Stimulated activated CD8-positive, alpha-beta memory T cell treated with anti-CD3 and anti-CD28 coated beads, Interleukin-7, amount 100 ng/mL, for 1 hour (primary cell): ENCODE data around the gene ACOX3.

ENCODE experiments used
- DNase-seq, 2 donors: peaks; one replicate each; pipeline ENCODE4 v3.0.0-alpha.2; 2020; ENCODE audit warnings: low read depth in 2 of 2

The ACOX3 gene

DNA sequence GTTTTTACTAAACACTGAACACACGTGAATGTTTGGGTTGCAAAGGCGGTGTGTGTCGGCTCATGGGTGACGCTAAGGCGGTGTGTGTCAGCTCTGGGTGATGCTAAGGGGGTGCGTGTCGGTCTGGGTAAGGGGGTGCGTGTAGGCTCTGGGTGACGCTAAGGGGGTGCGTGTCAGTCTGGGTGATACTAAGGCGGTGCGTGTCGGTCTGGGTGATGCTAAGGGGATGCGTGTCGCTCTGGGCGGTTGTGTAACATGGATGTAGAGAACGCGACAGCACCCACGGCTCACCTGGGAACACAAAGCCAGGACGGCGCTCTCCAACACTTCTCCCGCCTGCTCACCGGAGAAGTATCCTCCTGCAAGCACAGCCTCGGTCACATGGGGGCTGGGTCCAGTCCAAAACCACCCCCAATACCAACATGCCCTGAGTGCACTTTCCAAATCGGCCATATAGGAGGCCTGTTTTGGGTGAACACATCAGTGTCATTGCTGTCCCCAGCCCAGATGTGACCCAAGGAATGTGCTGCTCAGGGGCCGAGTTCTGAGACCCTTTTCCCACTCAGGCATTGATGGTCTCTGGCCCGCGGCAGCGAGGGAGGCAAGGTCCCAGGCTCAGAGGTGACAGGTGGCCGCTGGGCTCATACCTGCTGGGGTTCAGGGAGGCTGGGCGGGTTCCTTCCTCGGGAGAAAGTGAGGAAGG lies 67.1 kb downstream of the ACOX3 start:
- no peak for DNase-seq

DNA sequence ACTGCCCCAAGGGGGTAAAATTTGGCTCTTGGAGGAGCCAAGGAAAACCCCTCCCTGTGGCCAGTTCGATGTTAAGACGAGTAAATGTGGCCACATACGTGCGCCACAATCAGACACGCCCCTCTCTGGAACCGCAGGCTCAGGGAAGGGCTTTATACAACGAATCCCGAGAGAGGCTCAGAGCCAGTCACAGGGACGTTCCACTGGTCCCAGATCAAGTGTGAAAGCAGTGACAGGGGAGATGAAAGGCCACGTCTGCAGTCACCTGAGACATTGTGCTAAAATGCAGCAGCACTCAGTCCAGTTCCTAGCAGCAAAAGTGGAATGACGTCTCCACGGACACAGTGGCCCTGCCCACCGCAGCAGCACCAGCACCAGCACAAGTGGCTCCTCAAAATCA lies 68.0 kb downstream of the ACOX3 start:
- no peak for DNase-seq

DNA sequence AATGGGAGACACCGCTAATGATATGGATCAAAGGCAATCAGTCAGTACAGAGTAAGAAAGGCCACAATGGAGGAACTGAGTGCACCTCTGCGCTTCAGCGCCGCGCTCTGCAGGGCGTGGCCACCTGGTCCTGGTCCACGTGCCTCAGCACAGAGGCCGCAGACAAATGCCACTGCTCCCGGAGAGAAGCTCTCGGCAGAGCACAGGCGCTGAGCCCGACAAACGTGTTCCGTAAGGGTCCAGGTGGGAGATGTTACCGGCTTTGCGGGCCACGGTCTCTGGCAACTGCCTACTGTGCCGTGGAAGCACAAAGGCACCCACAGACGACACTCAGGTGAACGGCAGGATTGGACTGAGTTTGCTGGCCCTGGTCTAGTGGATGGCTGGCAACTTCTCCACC lies 68.9 kb downstream of the ACOX3 start:
- DNase-seq = no peak

DNA sequence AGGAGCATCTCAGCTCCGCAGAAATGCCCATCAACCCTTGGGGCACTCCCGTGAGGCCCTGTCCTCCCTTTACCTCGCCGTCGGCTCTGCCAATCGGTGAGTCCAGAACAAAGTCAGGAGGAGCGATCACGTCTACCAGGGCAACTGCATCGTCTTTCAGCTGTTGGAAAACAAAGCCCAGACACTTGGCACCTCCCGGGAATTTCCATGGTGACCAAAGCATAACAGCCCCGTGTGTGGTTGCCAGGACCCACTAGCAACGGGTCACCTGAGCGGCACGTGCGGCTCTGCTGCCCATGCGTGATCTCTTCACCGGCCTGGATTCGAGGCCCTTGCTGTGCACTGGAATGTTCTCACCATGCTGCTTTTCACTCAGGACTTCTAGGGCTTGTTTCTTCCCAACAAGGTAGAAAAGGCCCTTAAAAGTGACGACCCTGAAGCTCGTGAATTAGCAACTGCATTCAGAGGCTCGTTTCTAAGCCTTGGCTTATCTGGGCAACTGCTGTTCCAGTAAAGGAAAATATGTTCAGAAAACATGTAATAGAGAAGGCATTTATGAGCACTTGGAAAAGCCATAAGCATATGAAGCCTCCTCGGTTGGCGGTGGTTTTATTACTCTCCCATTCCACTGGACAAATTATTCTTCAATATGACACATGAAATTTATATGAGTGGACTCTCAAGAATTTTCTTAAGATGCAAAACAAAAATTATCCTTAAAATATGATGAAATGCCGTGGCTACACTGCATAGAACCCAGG lies 69.5 kb downstream of the ACOX3 start:
- no peak for DNase-seq

DNA sequence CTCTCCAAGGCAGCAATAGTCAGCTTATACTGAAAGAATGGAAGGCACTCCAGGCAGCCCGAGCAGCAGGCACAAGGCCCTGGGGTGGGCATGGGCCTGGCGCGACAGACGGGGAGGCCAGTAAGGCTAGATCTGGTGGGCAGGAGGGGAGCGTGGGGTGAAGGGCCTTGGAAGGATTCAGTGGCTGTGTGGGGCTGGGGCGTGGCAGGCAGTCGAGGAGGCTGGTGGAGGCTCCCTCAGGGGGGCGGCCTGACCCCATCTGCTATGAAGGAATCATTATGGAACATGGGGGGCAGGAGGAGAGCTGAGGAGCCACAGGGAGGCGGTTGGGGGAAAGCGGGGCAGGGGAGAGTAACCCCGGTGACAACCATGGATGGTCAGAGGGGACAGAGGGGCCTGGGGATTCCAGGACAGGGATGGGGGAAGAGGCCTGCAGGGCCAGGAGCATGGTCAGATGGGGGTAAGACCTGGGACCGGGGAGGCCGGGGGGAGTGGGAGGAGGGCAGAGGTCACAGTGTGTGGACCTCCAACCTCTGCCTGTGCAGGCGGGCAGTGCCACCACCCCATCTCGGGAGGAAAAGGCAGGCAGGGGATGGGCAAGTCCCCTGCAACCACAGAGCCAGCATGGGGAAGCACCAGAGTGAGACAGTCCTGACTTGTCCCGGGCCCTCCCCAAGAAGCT lies 70.3 kb downstream of the ACOX3 start:
- no peak for DNase-seq

DNA sequence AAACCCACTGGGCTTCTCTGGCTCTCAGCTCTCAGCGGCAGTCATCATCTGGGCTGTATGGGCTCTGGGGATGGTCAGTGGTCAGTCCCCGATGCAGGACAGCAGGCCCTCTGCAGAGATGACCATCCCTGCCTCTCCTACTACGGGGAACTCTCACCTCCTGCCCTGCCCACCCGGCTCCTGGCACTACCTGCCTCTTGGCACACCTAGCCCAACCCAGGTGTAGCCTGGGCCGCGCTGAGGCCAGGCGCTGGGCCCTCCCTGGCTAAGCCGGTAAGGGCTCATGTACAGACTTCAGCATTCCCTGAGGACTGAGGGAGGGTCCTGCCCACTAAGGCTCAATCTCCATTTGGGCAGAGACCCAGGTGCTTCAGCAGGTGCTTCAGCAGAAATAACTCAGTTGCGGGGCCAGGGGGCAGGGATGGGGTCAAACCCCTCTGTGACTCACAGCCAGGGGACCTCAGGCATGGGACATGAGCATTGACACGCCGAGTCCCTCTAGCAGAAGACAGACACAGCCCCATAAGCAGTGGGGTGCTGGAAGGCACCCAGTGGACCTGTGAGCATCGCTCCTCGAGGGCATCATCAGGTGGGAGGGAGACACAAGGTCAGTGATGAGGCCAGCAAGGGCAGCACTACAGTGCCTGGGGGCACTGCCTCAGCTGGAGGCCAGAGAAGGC lies 71.0 kb downstream of the ACOX3 start:
- no peak for DNase-seq

DNA sequence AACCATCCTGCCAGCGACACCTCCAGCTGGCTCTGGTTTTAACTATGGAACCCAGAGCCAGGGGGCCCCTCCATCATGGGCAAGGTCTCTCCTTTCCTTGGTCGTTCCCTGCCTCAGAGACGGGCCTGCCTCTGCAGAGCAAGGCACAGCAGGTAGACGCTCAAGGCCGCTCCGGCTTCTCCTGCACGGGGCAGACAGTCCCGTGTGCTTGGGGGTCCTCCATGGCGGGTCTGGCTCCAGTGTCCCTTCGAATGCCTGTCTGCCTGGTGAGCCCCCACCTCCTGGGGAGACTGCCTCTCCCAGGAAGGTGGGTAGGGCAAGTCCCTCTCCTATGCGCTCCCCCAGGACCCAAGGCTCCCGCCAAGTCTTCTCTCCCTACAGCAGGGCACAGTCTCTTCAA lies 71.5 kb downstream of the ACOX3 start:
- DNase-seq = no peak

DNA sequence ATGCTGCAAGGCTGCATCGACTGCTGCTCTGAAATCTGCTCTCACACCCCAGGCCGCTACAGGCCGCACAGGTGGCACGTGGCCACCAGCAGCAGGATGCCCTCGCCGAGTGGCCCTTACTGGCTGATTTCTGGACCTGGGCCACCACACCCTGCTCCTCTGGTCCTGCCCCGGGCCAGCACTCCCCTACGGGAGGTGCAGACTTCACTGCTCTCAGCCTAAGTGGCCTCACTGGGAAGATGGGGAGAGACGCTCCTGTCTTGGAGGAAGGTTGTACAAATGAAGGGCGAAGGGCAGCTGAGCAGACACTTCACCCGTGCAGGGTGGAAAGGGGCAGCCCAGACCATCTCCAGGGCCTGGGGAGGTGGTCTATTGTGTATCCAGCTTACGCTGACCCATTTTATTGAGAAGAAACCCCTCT lies 72.5 kb downstream of the ACOX3 start:
- no peak for DNase-seq

DNA sequence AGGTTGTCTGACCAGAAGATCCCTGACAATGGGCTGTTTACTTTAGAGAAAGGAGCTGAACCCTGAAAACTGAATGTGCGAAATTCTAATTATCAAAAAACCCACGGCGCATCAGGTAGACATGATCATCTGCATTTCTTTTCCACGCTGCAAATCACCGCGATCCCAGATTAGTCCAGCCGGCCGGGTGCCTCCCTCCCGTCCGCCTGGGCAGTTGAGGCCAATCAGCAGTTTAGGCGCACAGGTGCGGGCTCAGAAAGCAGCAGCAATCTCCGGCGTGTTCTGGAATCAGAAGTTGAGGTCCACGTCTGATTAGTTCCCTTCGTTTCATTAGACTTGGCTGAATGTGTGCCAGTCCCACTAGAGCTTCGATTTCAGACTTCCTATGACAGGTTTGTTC lies 73.9 kb downstream of the ACOX3 start:
- no peak for DNase-seq

DNA sequence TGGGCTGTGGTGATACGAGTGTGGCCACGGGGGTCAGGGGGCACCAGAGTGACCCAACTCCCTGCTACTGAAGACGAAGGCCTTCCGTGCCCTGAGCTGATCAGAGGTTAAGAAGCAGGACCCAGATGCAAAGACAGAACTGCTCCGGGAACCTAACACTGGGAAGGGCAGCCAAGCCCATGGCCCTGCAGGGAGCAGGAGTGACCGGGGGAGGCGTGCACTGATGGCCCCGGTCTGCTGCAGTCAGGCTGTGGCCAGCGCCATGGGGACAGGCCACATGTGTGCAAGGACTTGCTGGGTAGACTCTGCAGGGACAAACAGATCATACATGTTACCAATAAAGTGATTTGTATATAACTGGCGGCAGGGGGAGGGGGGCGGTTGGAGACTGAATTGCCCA lies 74.6 kb downstream of the ACOX3 start:
- no peak for DNase-seq

DNA sequence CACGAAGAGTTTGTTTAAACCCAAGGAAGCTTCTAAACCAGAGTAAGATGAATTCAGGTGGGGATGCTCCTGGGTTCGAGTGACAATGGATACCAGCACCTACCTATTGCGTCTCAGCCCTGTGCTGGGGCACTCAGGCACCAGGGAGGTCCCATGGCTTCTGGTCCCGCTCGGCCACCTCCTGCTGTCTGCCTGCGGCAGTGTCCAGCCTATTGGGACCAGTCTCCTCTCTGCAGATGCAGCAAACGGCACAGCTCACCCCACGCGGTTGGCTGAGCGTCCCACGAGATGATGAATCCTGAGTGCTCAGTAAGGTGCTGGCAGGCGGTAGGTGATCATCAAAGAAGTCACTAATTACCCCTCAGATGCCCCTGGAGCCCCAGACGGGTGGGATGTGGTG lies 75.2 kb downstream of the ACOX3 start:
- no peak for DNase-seq

DNA sequence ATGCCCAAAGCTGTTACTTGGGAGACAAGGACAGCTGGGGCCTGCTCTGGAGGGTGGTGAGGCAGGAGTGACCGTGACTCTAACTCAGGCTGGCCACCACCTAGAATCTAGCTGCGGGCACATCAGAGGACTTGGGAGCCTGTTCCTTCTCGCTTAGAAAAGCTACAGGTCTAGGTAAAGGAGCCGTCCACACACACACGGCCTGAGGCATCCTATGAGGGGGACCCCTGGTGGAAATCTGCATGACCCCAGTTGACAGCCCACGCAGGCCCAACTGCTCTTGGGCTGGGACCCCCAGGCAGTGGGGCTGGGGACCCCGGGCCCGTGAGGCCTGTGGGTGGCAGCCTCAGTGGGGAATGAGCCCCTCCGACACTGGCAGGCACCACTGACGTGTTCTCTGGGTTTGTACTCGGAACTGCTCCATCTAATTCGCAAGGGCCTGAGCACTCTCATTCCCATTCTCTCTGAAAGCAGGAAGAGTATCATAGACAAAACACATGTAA lies 75.6 kb downstream of the ACOX3 start:
- no peak for DNase-seq

DNA sequence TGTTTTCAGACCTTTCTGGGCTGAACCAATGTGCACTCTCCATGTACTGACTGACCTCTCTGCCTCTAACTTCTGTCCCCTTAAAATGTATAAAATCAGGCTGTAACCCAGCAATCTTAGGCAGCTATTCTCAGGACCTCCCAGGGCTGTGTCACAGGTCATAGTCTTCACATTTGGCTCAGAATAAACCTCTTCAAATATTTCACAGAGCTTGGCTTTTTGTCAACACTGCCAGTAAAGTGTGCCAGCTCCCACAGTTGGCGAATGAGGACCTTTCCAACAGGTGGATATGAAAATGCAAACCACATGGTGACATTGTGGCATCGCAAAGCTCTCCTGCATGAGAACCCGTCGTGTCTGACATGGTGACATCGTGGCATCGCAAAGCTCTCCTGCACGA lies 76.4 kb downstream of the ACOX3 start:
- no peak for DNase-seq

DNA sequence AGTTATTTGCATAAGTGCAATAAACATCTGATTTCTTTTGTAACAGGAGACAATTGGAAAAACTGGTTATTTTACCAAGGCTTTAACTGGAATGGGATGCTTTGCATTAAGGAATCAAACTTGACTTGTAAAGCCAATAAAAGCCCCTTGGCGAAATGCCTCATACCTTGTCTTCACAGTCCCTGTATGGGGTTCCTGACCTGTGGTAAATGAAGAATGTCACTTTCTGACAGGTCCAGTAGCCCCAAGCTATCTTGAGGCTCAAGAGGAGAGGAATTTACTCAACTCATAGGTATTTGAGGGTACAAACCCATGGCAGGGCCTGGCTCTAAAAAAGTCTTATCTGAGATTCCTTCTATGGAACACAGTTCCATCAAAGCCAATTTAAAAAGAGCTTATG lies 78.0 kb downstream of the ACOX3 start:
- DNase-seq = no peak

DNA sequence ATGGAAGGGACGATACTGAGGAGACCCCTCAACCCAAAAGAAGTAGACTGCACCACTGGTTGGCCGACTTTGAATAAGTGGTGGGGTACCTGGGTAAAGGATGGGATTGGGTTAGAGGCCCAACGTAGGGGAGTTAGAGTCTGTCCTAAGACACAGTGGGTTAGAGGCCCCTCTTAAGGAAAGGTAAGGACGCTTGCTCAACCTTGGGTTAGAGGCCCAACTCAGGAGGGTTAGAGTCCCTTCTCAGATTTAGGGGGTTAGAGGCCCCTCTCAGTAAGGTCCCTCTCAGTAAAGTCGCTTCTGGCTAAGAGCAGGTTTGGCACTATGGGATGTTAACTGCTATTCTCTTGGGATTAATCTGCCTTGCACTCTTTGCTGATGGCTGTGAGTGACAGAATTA lies 81.3 kb downstream of the ACOX3 start:
- no peak for DNase-seq

DNA sequence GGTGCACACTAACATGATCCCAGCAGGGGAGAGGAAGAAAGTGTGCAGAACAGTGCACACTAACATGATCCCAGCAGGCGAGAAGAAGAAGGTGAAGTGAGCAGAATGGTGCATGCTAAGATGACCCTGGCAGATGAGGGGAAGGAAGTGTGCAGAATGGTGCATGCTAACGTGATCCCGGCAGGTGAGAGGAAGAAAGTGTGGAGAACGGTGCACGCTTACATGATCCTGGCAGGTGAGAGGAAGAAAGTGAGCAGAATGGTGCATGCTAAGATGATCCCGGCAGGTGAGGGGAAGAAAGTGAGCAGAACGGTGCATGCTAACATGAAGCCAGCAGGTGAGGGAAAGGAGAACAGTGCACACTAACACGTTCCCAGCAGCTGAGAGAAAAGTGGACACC lies 83.7 kb downstream of the ACOX3 start:
- DNase-seq = no peak

DNA sequence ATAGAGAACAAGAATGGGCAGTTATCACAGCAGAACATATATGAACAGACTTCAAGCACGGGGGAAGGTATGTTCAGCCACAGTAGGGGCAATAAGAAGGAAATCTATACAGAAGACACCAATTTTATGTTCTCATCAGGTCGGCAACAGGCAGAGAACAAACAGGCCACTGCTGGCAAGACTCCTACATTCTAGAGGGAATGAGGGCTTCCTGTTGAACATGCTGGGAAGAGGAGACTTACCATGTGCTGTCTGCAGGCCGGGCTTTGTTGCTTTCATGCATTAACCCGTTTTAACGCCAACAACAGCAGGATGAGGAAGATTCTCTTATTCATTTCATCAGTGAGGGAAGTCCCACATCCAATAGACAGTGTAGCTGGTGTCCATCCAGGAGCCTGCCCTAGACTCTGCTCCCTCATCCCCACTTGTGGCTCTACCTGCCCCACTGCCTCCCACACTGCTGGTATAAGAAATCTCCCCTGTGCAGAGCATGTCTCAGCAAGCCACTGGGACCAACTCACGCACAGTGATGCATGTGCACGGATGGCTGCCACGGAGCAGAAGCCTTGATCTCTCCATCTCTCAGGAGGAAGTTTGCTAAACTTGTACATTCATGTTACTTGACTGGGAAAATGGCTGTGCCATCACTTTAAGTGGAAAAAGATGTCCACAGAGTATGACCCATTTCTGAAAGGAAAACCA lies 84.5 kb downstream of the ACOX3 start:
- no peak for DNase-seq

DNA sequence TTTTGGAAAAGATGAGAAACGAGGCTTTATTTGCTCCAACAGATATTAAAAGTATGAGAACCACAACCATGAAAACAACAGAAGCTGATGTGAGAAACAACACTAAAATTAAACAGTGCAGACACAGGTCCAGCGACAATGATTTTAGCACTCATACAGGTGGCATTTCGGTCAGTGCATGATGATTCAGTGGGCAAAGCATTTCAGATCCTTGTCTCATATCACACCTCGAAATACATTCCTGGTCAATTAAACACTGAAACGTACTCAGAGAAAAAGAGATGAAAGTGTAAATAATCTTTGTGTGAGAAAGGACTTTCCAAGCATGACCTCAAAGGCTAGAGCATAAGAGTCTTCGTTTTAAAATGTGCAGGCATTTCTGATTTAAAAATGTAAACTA lies 85.2 kb downstream of the ACOX3 start:
- DNase-seq = no peak

DNA sequence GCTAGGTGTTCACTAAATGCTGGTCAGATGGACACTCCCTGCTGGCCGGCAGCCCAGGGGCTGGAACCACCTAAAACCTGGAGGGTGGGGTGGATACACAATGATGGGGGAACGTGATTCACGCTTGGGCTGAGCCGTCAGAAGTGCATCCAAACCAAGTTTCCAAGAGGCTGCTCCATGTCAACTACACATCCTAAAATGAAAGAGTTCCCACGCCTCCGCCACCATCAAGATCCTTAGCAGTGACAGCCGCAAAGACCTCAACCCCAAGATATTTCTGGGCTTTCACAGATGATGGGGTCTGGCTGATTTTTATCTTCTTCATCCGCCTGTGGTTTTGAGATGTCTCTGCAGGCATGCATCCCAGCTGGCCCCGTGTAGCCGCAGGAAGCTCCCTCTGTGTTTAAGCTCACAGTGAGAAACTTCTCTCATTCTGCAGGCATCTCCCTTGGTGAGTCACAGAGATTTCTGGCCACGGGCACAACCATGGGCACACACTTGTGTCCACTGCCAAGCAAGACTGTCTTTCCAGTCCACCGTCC lies 86.5 kb downstream of the ACOX3 start:
- no peak for DNase-seq

DNA sequence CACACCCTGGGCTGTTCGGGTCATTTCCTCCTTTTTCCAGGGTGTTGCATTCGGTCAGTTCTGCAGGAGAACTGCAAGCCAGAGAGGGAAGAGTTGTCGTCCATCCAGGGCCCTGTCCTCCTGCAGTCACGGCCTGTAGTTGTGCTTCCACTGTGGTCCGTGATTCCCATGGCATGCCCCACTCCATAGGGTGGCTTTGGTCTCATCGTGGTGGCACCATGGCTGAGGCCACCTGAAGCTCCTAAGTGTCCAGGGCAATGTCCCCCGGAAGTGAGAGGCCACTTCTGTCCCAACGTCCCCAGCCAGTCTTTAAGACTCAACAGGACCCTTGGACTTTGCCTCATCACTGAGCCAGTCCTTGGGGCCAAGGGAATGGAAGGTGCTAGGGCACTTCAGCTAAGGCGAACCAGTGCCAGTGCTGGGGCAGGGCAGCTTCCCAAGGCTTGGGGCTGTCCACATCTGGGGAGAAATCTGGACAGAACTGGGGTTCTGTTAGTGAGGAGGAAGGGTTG lies 87.3 kb downstream of the ACOX3 start:
- no peak for DNase-seq
